A673 (cell line): Measurements from ENCODE around the gene SEMA5B.

Experiments
- EZH2 ChIP-seq: fragments of 200-600 bp; sonication (generic); IDR thresholded peaks from 2 replicates; pipeline ENCODE4 v1.6.1; 2017; ENCODE audit warnings: borderline replicate concordance, low read depth, mild to moderate bottlenecking, mixed read lengths, antibody characterized with exemption, low read length; ENCODE audit not compliant: poor library complexity, severe bottlenecking
- TF ChIP-seq, protein P1 (sequence below): fragments of 300-800, 200-600 bp; sonication (generic); conservative IDR thresholded peaks from 2 replicates; pipeline ENCODE4 v1.5.1; 2017; ENCODE audit warnings: low read depth, mild to moderate bottlenecking, antibody characterized with exemption, low read length, moderate library complexity, mixed read lengths

DNA sequence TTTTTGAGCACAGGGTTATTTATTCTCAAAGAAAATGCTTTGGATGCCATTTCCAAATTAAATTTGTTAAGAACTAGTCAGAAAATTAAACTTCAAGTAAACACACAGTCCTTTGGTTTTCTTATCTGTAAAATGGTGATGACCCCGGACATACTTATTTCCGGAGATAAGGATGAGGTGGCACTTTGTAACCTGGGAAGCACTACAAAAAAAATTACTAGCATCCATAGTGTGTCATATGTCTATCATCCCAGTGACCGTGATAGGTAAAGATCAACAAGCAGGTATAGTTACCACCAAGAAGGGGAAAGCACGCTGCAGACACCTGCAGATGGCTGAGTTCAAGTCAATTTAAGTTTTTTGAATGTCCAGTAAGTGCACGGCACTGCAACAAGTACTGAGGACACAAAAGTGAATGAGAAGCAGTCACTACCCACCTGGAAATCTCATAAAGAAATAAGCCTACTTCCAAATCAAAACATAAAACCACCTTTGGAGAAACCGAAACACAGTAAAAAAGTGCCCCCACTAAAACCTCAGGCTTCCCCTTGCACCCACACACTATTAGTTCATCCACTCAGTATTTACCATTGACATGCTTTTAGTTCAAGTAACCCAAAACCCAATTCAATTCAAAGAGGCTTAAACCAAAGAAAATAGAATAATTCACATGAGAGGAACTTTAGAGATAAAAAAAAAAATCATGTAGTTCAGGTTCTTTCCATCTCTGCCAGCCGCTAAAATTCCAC lies 24.6 kb downstream of the SEMA5B start:
- TF ChIP-seq, protein P1, sequence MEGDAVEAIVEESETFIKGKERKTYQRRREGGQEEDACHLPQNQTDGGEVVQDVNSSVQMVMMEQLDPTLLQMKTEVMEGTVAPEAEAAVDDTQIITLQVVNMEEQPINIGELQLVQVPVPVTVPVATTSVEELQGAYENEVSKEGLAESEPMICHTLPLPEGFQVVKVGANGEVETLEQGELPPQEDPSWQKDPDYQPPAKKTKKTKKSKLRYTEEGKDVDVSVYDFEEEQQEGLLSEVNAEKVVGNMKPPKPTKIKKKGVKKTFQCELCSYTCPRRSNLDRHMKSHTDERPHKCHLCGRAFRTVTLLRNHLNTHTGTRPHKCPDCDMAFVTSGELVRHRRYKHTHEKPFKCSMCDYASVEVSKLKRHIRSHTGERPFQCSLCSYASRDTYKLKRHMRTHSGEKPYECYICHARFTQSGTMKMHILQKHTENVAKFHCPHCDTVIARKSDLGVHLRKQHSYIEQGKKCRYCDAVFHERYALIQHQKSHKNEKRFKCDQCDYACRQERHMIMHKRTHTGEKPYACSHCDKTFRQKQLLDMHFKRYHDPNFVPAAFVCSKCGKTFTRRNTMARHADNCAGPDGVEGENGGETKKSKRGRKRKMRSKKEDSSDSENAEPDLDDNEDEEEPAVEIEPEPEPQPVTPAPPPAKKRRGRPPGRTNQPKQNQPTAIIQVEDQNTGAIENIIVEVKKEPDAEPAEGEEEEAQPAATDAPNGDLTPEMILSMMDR: no peak
- no peak for TF ChIP-seq EZH2
